ENCODE measurements around the gene MAPK8IP2. TPM values are rescaled to one million over a fixed set of nuclear protein-coding genes. Genes with fewer than 3 reads are reported as not detected.
A peak's percentile ranks its signal among the peaks of the same experiment; 100 is the strongest.

Gene MAPK8IP2
- 2.6 TPM for polyA plus RNA-seq (2013, experiment 1 of 2)
- polyA plus RNA-seq (2013, experiment 2 of 2): 1.8 TPM

GRCh38 chr22:50600538-50600937 lies at the start of gene MAPK8IP2:
Gene MAPK8IP2, plus strand, starts transcription at chr22:50600793. Its CDS starts 26 bp downstream, at chr22:50600819.
- no peaks in the 10 kb centered on the region for H3K36me3 ChIP-seq (ENCODE audit: insufficient read depth, low read length)
- H3K27ac ChIP-seq (ENCODE audit: low read depth, low read length): no peak within 1 kb of the TSS
- H3K4me1 ChIP-seq (ENCODE audit: insufficient read depth, low read length): no peaks in the 10 kb centered on the region
- peaks cover 87% of the 10 kb centered on the region for H3K27me3 ChIP-seq (ENCODE audit: insufficient read depth, low read length)
- peak within 1 kb of the TSS; percentile 39 for H3K4me3 ChIP-seq (ENCODE audit: low read length)
- WGBS: 1% methylated on average over 58 of the region's 61 CpGs
- H3K9me3 ChIP-seq (ENCODE audit: insufficient read depth, low read depth, low read length): no peaks in the 10 kb centered on the region
- H3K9ac ChIP-seq (ENCODE audit: low read depth, low read length): no peak within 1 kb of the TSS

- H3K9ac ChIP-seq (ENCODE audit: low read depth, low read length): no peak overlapping the region
- H3K36me3 ChIP-seq (ENCODE audit: insufficient read depth, low read length): no peaks in the 10 kb centered on the region
- peaks cover 5% of the 10 kb centered on the region; the same call in 1 of the 2 replicates for H3K4me1 ChIP-seq (ENCODE audit: insufficient read depth, low read length)
- 95% methylated on average over 11 of the region's 11 CpGs for WGBS
- H3K4me3 ChIP-seq (ENCODE audit: low read length): no peak overlapping the region
- no peaks in the 10 kb centered on the region; the same call in 1 of the 2 replicates for H3K27me3 ChIP-seq (ENCODE audit: insufficient read depth, low read length)
- H3K27ac ChIP-seq (ENCODE audit: low read depth, low read length): no peak overlapping the region
- H3K9me3 ChIP-seq (ENCODE audit: insufficient read depth, low read depth, low read length): no peaks in the 10 kb centered on the region
Measured at GRCh38 chr22:50551160-50551752, 49.3 kb upstream of the MAPK8IP2 start.

- 94% methylated on average over 8 of the region's 8 CpGs for WGBS
- H3K27me3 ChIP-seq (ENCODE audit: insufficient read depth, low read length): no peaks in the 10 kb centered on the region; the same call in 1 of the 2 replicates
- H3K27ac ChIP-seq (ENCODE audit: low read depth, low read length): no peak overlapping the region
- no peaks in the 10 kb centered on the region for H3K36me3 ChIP-seq (ENCODE audit: insufficient read depth, low read length)
- no peak overlapping the region for H3K4me3 ChIP-seq (ENCODE audit: low read length)
- H3K9ac ChIP-seq (ENCODE audit: low read depth, low read length): no peak overlapping the region
- no peaks in the 10 kb centered on the region for H3K9me3 ChIP-seq (ENCODE audit: insufficient read depth, low read depth, low read length)
- peaks cover 5% of the 10 kb centered on the region; the same call in 1 of the 2 replicates for H3K4me1 ChIP-seq (ENCODE audit: insufficient read depth, low read length)
Measured at GRCh38 chr22:50553310-50553709, 47.3 kb upstream of the MAPK8IP2 start.

GRCh38 chr22:50556703-50557102 lies 43.9 kb upstream of the MAPK8IP2 start:
- no peaks in the 10 kb centered on the region for H3K9me3 ChIP-seq (ENCODE audit: insufficient read depth, low read depth, low read length)
- no peak overlapping the region for H3K4me3 ChIP-seq (ENCODE audit: low read length)
- H3K27ac ChIP-seq (ENCODE audit: low read depth, low read length): no peak overlapping the region
- no peaks in the 10 kb centered on the region for H3K36me3 ChIP-seq (ENCODE audit: insufficient read depth, low read length)
- no peak overlapping the region for H3K9ac ChIP-seq (ENCODE audit: low read depth, low read length)
- peaks cover 5% of the 10 kb centered on the region; the same call in 1 of the 2 replicates for H3K4me1 ChIP-seq (ENCODE audit: insufficient read depth, low read length)
- 95% methylated on average over 1 of the region's 5 CpGs for WGBS
- no peaks in the 10 kb centered on the region; the same call in 1 of the 2 replicates for H3K27me3 ChIP-seq (ENCODE audit: insufficient read depth, low read length)

- no peaks in the 10 kb centered on the region for H3K36me3 ChIP-seq (ENCODE audit: insufficient read depth, low read length)
- H3K4me3 ChIP-seq (ENCODE audit: low read length): no peak overlapping the region
- 92% methylated on average over 3 of the region's 3 CpGs for WGBS
- no peak overlapping the region for H3K27ac ChIP-seq (ENCODE audit: low read depth, low read length)
- H3K27me3 ChIP-seq (ENCODE audit: insufficient read depth, low read length): peaks cover 20% of the 10 kb centered on the region
- H3K9ac ChIP-seq (ENCODE audit: low read depth, low read length): no peak overlapping the region
- H3K9me3 ChIP-seq (ENCODE audit: insufficient read depth, low read depth, low read length): no peaks in the 10 kb centered on the region
- H3K4me1 ChIP-seq (ENCODE audit: insufficient read depth, low read length): peaks cover 5% of the 10 kb centered on the region; the same call in 1 of the 2 replicates
Measured at GRCh38 chr22:50560034-50560433, 40.6 kb upstream of the MAPK8IP2 start.

- H3K27ac ChIP-seq (ENCODE audit: low read depth, low read length): no peak overlapping the region
- no peaks in the 10 kb centered on the region for H3K9me3 ChIP-seq (ENCODE audit: insufficient read depth, low read depth, low read length)
- H3K4me1 ChIP-seq (ENCODE audit: insufficient read depth, low read length): no peaks in the 10 kb centered on the region
- H3K9ac ChIP-seq (ENCODE audit: low read depth, low read length): no peak overlapping the region
- H3K36me3 ChIP-seq (ENCODE audit: insufficient read depth, low read length): no peaks in the 10 kb centered on the region
- H3K27me3 ChIP-seq (ENCODE audit: insufficient read depth, low read length): peaks cover 21% of the 10 kb centered on the region
- no peak overlapping the region for H3K4me3 ChIP-seq (ENCODE audit: low read length)
- WGBS: 75% methylated on average over 20 of the region's 34 CpGs
Measured at GRCh38 chr22:50561401-50562358, 38.9 kb upstream of the MAPK8IP2 start.

GRCh38 chr22:50562523-50563412 lies 37.8 kb upstream of the MAPK8IP2 start, which contains the start of gene SYCE3:
Gene SYCE3, minus strand, starts transcription at chr22:50562919. Its CDS starts 6,514 bp downstream, at chr22:50556405.
- Histone ChIP-seq H3K4me3 (ENCODE audit: low read length) (peak within 1 kb of the TSS; percentile 66), H3K27ac (ENCODE audit: low read depth, low read length) (no peak within 1 kb of the TSS), H3K4me1 (ENCODE audit: insufficient read depth, low read length) (no peaks in the 10 kb centered on the region), H3K27me3 (ENCODE audit: insufficient read depth, low read length) (peaks cover 21% of the 10 kb centered on the region), H3K36me3 (ENCODE audit: insufficient read depth, low read length) (no peaks in the 10 kb centered on the region), H3K9me3 (ENCODE audit: insufficient read depth, low read depth, low read length) (no peaks in the 10 kb centered on the region), H3K9ac (ENCODE audit: low read depth, low read length) (no peak within 1 kb of the TSS; the same call in 1 of the 2 replicates)
- WGBS: 6% methylated on average over 60 of the region's 61 CpGs

- 37% methylated on average over 17 of the region's 17 CpGs for WGBS
- peaks cover 3% of the 10 kb centered on the region; the same call in 1 of the 2 replicates for H3K36me3 ChIP-seq (ENCODE audit: insufficient read depth, low read length)
- H3K9ac ChIP-seq (ENCODE audit: low read depth, low read length): no peak overlapping the region; the same call in 1 of the 2 replicates
Measured at GRCh38 chr22:50563413-50564160, 37.0 kb upstream of the MAPK8IP2 start.

GRCh38 chr22:50564289-50564688 lies 36.3 kb upstream of the MAPK8IP2 start:
- peaks cover 9% of the 10 kb centered on the region for H3K36me3 ChIP-seq (ENCODE audit: insufficient read depth, low read length)
- H3K9me3 ChIP-seq (ENCODE audit: insufficient read depth, low read depth, low read length): no peaks in the 10 kb centered on the region
- 91% methylated on average over 11 of the region's 11 CpGs for WGBS
- H3K27ac ChIP-seq (ENCODE audit: low read depth, low read length): no peak overlapping the region
- no peak overlapping the region for H3K4me3 ChIP-seq (ENCODE audit: low read length)
- no peak overlapping the region for H3K9ac ChIP-seq (ENCODE audit: low read depth, low read length)
- H3K4me1 ChIP-seq (ENCODE audit: insufficient read depth, low read length): no peaks in the 10 kb centered on the region
- peaks cover 21% of the 10 kb centered on the region for H3K27me3 ChIP-seq (ENCODE audit: insufficient read depth, low read length)

More at GRCh38 chr22:50563413-50564160, 37.0 kb upstream of the MAPK8IP2 start:
- Histone ChIP-seq H3K27ac (ENCODE audit: low read depth, low read length) (no peak overlapping the region), H3K9me3 (ENCODE audit: insufficient read depth, low read depth, low read length) (no peaks in the 10 kb centered on the region), H3K4me3 (ENCODE audit: low read length) (peak overlapping the region; percentile 66), H3K4me1 (ENCODE audit: insufficient read depth, low read length) (no peaks in the 10 kb centered on the region), H3K27me3 (ENCODE audit: insufficient read depth, low read length) (peaks cover 21% of the 10 kb centered on the region)

GRCh38 chr22:50567721-50568252 lies 32.8 kb upstream of the MAPK8IP2 start:
- no peak overlapping the region for H3K4me3 ChIP-seq (ENCODE audit: low read length)
- H3K27me3 ChIP-seq (ENCODE audit: insufficient read depth, low read length): peaks cover 21% of the 10 kb centered on the region
- H3K27ac ChIP-seq (ENCODE audit: low read depth, low read length): no peak overlapping the region
- no peak overlapping the region for H3K9ac ChIP-seq (ENCODE audit: low read depth, low read length)
- no peaks in the 10 kb centered on the region for H3K9me3 ChIP-seq (ENCODE audit: insufficient read depth, low read depth, low read length)
- WGBS: 96% methylated on average over 7 of the region's 7 CpGs
- H3K36me3 ChIP-seq (ENCODE audit: insufficient read depth, low read length): peaks cover 44% of the 10 kb centered on the region
- no peaks in the 10 kb centered on the region for H3K4me1 ChIP-seq (ENCODE audit: insufficient read depth, low read length)
